Measurements from ENCODE around the gene CDRT4.

CDRT4 gene

DNA sequence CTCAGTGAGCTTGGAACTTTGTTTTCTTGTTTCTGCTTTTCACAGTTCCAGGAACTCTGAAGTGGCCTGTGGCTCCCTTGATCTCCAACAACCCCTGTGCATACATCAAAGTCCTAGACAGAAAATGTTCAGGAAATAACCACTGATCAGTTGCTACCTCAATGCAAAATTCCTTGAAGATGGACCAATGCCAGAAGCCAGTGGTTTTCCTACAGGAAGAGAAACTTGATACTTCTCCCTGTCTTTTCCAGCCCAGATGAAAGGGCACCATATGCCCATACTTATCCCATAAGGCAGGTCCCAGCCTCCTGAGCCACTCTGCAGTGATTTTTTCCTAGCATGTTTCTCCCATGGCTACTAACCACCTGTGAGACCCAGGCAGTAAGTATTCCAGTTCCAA, 12.3 kb upstream of the CDRT4 start:
- no peak overlapping the region for H3K27ac ChIP-seq (ENCODE audit: low read depth, low read length)
- no peaks in the 10 kb centered on the region for H3K36me3 ChIP-seq (ENCODE audit: control insufficient read depth in 5 of 5, insufficient read depth in 5 of 5, low read length in 5 of 5)
- no peaks in the 10 kb centered on the region for H3K9me3 ChIP-seq (ENCODE audit: control insufficient read depth in 5 of 5, low read length in 5 of 5)
- H3K4me1 ChIP-seq (ENCODE audit: control insufficient read depth in 5 of 5, insufficient read depth in 5 of 5, low read length in 5 of 5), result peaks cover 5 to 32% (median 26%) of the 10 kb centered on the region in 5 donors
- H3K9ac ChIP-seq (ENCODE audit: low read length in 5 of 5), result no peak overlapping the region
- no peak overlapping the region for H3K4me3 ChIP-seq (ENCODE audit: low read depth in 1 of 5, low read length in 5 of 5)
- no peaks in the 10 kb centered on the region for H3K27me3 ChIP-seq (ENCODE audit: control insufficient read depth in 5 of 5, insufficient read depth in 4 of 5, low read length in 5 of 5)

GRCh38 chr17:15478845-15479244, 11.4 kb upstream of the CDRT4 start:
- Histone ChIP-seq H3K36me3 (ENCODE audit: control insufficient read depth in 5 of 5, insufficient read depth in 5 of 5, low read length in 5 of 5) (no peaks in the 10 kb centered on the region), H3K4me1 (ENCODE audit: control insufficient read depth in 5 of 5, insufficient read depth in 5 of 5, low read length in 5 of 5) (peaks cover 8 to 41% (median 27%) of the 10 kb centered on the region in 5 donors), H3K9me3 (ENCODE audit: control insufficient read depth in 5 of 5, low read length in 5 of 5) (no peaks in the 10 kb centered on the region), H3K9ac (ENCODE audit: low read length in 5 of 5) (peak overlapping the region in 1 of 5 donors; percentile 8), H3K4me3 (ENCODE audit: low read depth in 1 of 5, low read length in 5 of 5) (no peak overlapping the region), H3K27ac (ENCODE audit: low read depth, low read length) (no peak overlapping the region), H3K27me3 (ENCODE audit: control insufficient read depth in 5 of 5, insufficient read depth in 4 of 5, low read length in 5 of 5) (no peaks in the 10 kb centered on the region)

DNA sequence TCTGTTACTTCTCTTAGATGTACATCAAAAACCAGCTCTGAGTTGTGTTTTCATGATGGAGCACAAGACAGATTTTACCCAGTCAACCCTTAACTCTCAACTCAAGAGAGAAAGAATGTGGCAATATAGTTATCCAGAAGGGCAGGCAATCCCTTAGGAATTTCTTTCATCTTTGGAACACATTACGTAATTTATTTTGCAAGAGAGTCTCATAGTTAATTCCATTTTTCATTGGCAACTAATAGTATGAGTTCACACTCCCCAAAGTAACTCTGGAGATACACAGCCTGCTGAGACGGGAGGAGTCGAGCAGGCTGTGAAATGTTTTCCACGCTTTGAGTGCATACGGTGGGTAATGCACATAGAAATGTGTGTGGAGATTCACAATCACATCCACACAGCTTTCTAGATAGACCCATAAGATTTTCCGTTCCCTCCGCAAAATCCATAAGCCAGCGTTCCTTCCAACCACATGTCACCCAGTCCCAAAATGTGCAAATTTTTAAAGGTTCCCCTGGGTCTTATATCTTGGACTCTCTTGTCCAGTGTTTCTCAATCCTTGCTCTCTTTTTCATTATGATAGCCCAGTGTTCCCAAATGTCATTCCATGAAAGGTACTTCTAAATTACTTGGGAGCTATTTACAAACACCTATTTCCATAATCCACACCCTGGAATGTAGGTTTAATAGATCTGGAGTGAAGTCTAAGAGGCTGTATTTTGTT, 8.4 kb upstream of the CDRT4 start:
- Histone ChIP-seq H3K9me3 (ENCODE audit: control insufficient read depth in 5 of 5, low read length in 5 of 5) (no peaks in the 10 kb centered on the region), H3K4me3 (ENCODE audit: low read depth in 1 of 5, low read length in 5 of 5) (peak overlapping the region in 3 of 5 donors; percentile 20 to 39 (median 35)), H3K9ac (ENCODE audit: low read length in 5 of 5) (peak overlapping the region in 2 of 5 donors; percentile 26 to 64), H3K36me3 (ENCODE audit: control insufficient read depth in 5 of 5, insufficient read depth in 5 of 5, low read length in 5 of 5) (no peaks in the 10 kb centered on the region), H3K4me1 (ENCODE audit: control insufficient read depth in 5 of 5, insufficient read depth in 5 of 5, low read length in 5 of 5) (peaks cover 8 to 48% (median 34%) of the 10 kb centered on the region in 5 donors), H3K27me3 (ENCODE audit: control insufficient read depth in 5 of 5, insufficient read depth in 4 of 5, low read length in 5 of 5) (no peaks in the 10 kb centered on the region), H3K27ac (ENCODE audit: low read depth, low read length) (peak overlapping the region; percentile 88)

DNA sequence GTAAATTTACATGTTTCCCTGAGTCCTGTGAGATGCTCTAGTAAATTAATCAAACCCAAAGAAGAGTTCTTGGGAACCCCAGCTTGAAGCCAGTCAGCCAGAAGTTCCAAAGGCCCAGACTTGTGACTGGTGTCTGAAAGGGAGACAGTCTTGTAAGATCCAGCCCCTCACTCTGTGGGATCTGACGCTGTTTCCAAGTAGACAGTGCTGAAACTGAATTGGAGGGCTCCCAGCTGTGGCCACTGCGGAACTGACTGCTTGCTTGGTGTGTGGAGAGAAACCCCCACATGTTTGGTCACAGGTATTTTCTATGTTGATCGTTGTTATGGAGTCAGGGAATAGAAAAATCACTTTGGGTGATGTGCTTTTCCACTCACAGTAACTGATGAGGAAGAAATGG, 5.5 kb upstream of the CDRT4 start:
- H3K27me3 ChIP-seq (ENCODE audit: control insufficient read depth in 5 of 5, insufficient read depth in 4 of 5, low read length in 5 of 5), result no peaks in the 10 kb centered on the region
- H3K36me3 ChIP-seq (ENCODE audit: control insufficient read depth in 5 of 5, insufficient read depth in 5 of 5, low read length in 5 of 5), result no peaks in the 10 kb centered on the region
- no peaks in the 10 kb centered on the region for H3K9me3 ChIP-seq (ENCODE audit: control insufficient read depth in 5 of 5, low read length in 5 of 5)
- peaks cover 8 to 48% (median 28%) of the 10 kb centered on the region in 5 donors for H3K4me1 ChIP-seq (ENCODE audit: control insufficient read depth in 5 of 5, insufficient read depth in 5 of 5, low read length in 5 of 5)
- no peak overlapping the region for H3K4me3 ChIP-seq (ENCODE audit: low read depth in 1 of 5, low read length in 5 of 5)
- H3K9ac ChIP-seq (ENCODE audit: low read length in 5 of 5), result no peak overlapping the region
- no peak overlapping the region for H3K27ac ChIP-seq (ENCODE audit: low read depth, low read length)

GRCh38 chr17:15470536-15470935, 3.1 kb upstream of the CDRT4 start:
- no peaks in the 10 kb centered on the region for H3K9me3 ChIP-seq (ENCODE audit: control insufficient read depth in 5 of 5, low read length in 5 of 5)
- H3K27ac ChIP-seq (ENCODE audit: low read depth, low read length), result no peak overlapping the region
- H3K4me1 ChIP-seq (ENCODE audit: control insufficient read depth in 5 of 5, insufficient read depth in 5 of 5, low read length in 5 of 5), result peaks cover 5 to 31% (median 14%) of the 10 kb centered on the region in 5 donors

GRCh38 chr17:15469260-15469659, 1.8 kb upstream of the CDRT4 start:
- Histone ChIP-seq H3K36me3 (ENCODE audit: control insufficient read depth in 5 of 5, insufficient read depth in 5 of 5, low read length in 5 of 5) (no peaks in the 10 kb centered on the region), H3K4me3 (ENCODE audit: low read depth in 1 of 5, low read length in 5 of 5) (no peak overlapping the region), H3K27me3 (ENCODE audit: control insufficient read depth in 5 of 5, insufficient read depth in 4 of 5, low read length in 5 of 5) (no peaks in the 10 kb centered on the region), H3K9me3 (ENCODE audit: control insufficient read depth in 5 of 5, low read length in 5 of 5) (no peaks in the 10 kb centered on the region), H3K4me1 (ENCODE audit: control insufficient read depth in 5 of 5, insufficient read depth in 5 of 5, low read length in 5 of 5) (peaks cover 2 to 34% (median 19%) of the 10 kb centered on the region in 5 donors), H3K9ac (ENCODE audit: low read length in 5 of 5) (no peak overlapping the region), H3K27ac (ENCODE audit: low read depth, low read length) (no peak overlapping the region)

More at GRCh38 chr17:15470536-15470935, 3.1 kb upstream of the CDRT4 start:
- no peaks in the 10 kb centered on the region for H3K36me3 ChIP-seq (ENCODE audit: control insufficient read depth in 5 of 5, insufficient read depth in 5 of 5, low read length in 5 of 5)
- H3K27me3 ChIP-seq (ENCODE audit: control insufficient read depth in 5 of 5, insufficient read depth in 4 of 5, low read length in 5 of 5), result no peaks in the 10 kb centered on the region
- H3K9ac ChIP-seq (ENCODE audit: low read length in 5 of 5), result no peak overlapping the region
- no peak overlapping the region for H3K4me3 ChIP-seq (ENCODE audit: low read depth in 1 of 5, low read length in 5 of 5)

DNA sequence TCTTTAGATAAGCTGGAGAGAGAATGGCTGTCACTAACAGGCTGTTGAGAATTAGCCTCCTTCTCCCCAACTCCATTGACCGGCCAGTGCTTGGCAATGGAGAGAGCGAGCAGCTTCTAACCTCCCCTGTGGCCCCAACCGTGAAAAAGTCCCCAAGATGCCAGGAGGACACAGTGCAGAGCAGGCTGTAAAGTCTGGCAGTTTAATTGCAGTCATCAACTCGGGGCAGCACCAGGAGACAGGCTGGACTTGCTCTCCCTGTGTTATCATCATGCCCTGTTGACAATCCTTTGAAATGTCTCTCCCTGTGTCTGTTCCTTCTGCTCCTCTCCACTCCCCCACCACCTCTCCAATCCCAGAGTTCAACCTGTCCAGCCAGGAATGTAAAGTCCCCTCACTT, 705 bp upstream of the CDRT4 start:
- H3K36me3 ChIP-seq (ENCODE audit: control insufficient read depth in 5 of 5, insufficient read depth in 5 of 5, low read length in 5 of 5), result no peaks in the 10 kb centered on the region
- H3K4me3 ChIP-seq (ENCODE audit: low read depth in 1 of 5, low read length in 5 of 5), result no peak overlapping the region
- no peak overlapping the region for H3K27ac ChIP-seq (ENCODE audit: low read depth, low read length)
- peaks cover 5 to 34% (median 27%) of the 10 kb centered on the region in 5 donors for H3K4me1 ChIP-seq (ENCODE audit: control insufficient read depth in 5 of 5, insufficient read depth in 5 of 5, low read length in 5 of 5)
- no peaks in the 10 kb centered on the region for H3K9me3 ChIP-seq (ENCODE audit: control insufficient read depth in 5 of 5, low read length in 5 of 5)
- no peaks in the 10 kb centered on the region for H3K27me3 ChIP-seq (ENCODE audit: control insufficient read depth in 5 of 5, insufficient read depth in 4 of 5, low read length in 5 of 5)
- H3K9ac ChIP-seq (ENCODE audit: low read length in 5 of 5), result no peak overlapping the region

DNA sequence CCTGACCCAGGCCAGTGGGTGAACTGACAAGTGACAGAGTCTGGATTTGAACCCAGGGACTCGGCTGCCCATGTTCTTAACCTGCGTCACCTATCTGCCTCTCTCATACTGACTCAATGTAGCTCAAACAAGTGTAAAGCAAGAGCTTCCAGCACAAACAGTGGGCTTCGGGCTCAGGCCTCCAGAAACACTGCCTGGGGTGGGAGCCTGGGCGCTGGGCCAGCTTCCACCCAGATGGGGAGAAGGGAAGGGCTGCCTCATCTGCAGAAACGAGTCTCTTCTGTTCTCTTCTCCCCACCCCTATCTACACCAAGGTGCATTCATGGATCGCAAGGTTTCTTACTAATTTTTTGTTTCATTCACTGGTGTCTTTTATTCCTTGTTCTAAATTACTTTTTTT, 1.3 kb downstream of the CDRT4 start:
- no peak overlapping the region for H3K27ac ChIP-seq (ENCODE audit: low read depth, low read length)
- H3K4me1 ChIP-seq (ENCODE audit: control insufficient read depth in 5 of 5, insufficient read depth in 5 of 5, low read length in 5 of 5), result peaks cover 5 to 40% (median 29%) of the 10 kb centered on the region in 5 donors
- H3K9ac ChIP-seq (ENCODE audit: low read length in 5 of 5), result no peak overlapping the region
- no peak overlapping the region for H3K4me3 ChIP-seq (ENCODE audit: low read depth in 1 of 5, low read length in 5 of 5)
- H3K36me3 ChIP-seq (ENCODE audit: control insufficient read depth in 5 of 5, insufficient read depth in 5 of 5, low read length in 5 of 5), result no peaks in the 10 kb centered on the region
- no peaks in the 10 kb centered on the region for H3K9me3 ChIP-seq (ENCODE audit: control insufficient read depth in 5 of 5, low read length in 5 of 5)
- no peaks in the 10 kb centered on the region for H3K27me3 ChIP-seq (ENCODE audit: control insufficient read depth in 5 of 5, insufficient read depth in 4 of 5, low read length in 5 of 5)

GRCh38 chr17:15465045-15465701, 2.2 kb downstream of the CDRT4 start:
- peaks cover 5 to 45% (median 29%) of the 10 kb centered on the region in 5 donors for H3K4me1 ChIP-seq (ENCODE audit: control insufficient read depth in 5 of 5, insufficient read depth in 5 of 5, low read length in 5 of 5)
- H3K27ac ChIP-seq (ENCODE audit: low read depth, low read length), result no peak overlapping the region
- H3K36me3 ChIP-seq (ENCODE audit: control insufficient read depth in 5 of 5, insufficient read depth in 5 of 5, low read length in 5 of 5), result no peaks in the 10 kb centered on the region
- H3K4me3 ChIP-seq (ENCODE audit: low read depth in 1 of 5, low read length in 5 of 5), result no peak overlapping the region
- no peak overlapping the region for H3K9ac ChIP-seq (ENCODE audit: low read length in 5 of 5)
- no peaks in the 10 kb centered on the region for H3K27me3 ChIP-seq (ENCODE audit: control insufficient read depth in 5 of 5, insufficient read depth in 4 of 5, low read length in 5 of 5)
- H3K9me3 ChIP-seq (ENCODE audit: control insufficient read depth in 5 of 5, low read length in 5 of 5), result no peaks in the 10 kb centered on the region

DNA sequence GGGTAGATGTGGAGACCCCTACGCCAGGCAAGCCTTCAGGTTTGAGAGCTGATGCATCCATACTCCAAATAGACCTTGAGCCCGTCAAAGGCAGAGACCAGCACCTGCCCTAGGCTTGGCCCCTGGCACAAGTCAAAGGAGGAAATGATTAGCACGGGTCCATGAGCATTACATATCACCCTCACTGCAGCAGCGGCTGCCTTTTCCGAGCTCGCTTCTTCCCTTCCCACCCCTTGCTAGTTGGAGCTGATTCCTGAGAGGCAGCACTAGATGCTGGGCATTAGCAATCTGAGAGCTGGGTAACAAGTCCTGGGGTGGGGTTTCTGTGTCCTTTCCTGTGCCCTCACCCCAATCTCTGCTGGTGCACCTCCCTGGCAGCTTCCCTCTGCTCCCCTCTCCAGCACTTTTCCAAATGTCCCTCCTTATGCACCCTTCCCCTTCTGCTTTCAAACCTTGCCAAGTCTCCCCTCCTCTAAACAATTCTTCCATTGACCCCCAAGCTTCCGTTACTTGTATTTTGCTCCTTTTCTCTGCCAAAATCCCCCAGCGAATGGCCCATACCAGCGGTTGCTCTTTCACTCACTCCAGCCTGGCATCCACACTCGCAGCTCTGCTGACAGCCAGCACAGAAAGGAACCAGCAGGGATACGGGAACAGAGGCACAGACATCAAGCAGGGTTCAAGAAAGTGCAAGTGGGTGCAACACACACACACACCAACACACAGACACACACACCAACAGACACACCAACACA, 3.0 kb downstream of the CDRT4 start:
- Histone ChIP-seq H3K27me3 (ENCODE audit: control insufficient read depth in 5 of 5, insufficient read depth in 4 of 5, low read length in 5 of 5) (no peaks in the 10 kb centered on the region), H3K4me1 (ENCODE audit: control insufficient read depth in 5 of 5, insufficient read depth in 5 of 5, low read length in 5 of 5) (peaks cover 5 to 43% (median 26%) of the 10 kb centered on the region in 5 donors), H3K9ac (ENCODE audit: low read length in 5 of 5) (peak overlapping the region in 1 of 5 donors; percentile 35), H3K9me3 (ENCODE audit: control insufficient read depth in 5 of 5, low read length in 5 of 5) (no peaks in the 10 kb centered on the region), H3K4me3 (ENCODE audit: low read depth in 1 of 5, low read length in 5 of 5) (peak overlapping the region in 1 of 5 donors; percentile 27), H3K27ac (ENCODE audit: low read depth, low read length) (peak overlapping the region; percentile 54), H3K36me3 (ENCODE audit: control insufficient read depth in 5 of 5, insufficient read depth in 5 of 5, low read length in 5 of 5) (no peaks in the 10 kb centered on the region)

Data from subcutaneous abdominal adipose tissue (tissue), 5 donors.